ENCODE measurements around the gene PCDH9.

Gene PCDH9

DNA sequence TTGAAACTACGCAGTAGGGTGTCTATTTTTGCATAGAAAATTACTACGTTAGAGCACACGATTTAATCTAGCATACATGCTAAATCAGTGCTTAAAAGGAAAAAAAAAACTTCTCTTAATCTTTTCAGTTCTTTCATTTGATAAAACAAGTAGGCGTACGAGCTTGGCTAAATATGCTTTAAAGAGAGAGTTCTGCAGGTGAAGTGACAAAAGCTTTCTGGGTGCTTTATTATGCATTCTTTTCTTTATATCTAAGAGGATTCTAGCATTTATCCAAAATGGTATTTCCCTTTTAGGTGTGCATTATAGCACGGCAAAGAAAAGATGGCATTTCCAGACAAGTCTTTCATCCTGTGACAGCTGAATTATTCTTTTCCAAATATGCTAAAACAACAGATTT is 281.2 kb downstream of the PCDH9 start:
- no peak overlapping the region for H3K4me2 ChIP-seq (ENCODE audit: low read depth, low read length, poor library complexity, severe bottlenecking)
- TF ChIP-seq, protein P1, sequence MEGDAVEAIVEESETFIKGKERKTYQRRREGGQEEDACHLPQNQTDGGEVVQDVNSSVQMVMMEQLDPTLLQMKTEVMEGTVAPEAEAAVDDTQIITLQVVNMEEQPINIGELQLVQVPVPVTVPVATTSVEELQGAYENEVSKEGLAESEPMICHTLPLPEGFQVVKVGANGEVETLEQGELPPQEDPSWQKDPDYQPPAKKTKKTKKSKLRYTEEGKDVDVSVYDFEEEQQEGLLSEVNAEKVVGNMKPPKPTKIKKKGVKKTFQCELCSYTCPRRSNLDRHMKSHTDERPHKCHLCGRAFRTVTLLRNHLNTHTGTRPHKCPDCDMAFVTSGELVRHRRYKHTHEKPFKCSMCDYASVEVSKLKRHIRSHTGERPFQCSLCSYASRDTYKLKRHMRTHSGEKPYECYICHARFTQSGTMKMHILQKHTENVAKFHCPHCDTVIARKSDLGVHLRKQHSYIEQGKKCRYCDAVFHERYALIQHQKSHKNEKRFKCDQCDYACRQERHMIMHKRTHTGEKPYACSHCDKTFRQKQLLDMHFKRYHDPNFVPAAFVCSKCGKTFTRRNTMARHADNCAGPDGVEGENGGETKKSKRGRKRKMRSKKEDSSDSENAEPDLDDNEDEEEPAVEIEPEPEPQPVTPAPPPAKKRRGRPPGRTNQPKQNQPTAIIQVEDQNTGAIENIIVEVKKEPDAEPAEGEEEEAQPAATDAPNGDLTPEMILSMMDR (IDR thresholded peaks at IDR 0.05; ENCODE audit: insufficient read depth, low read length, poor library complexity, severe bottlenecking), result no peak
- no peak for TF ChIP-seq EZH2phosphoT487 (conservative IDR thresholded peaks at IDR 0.05; ENCODE audit: low read length)

DNA sequence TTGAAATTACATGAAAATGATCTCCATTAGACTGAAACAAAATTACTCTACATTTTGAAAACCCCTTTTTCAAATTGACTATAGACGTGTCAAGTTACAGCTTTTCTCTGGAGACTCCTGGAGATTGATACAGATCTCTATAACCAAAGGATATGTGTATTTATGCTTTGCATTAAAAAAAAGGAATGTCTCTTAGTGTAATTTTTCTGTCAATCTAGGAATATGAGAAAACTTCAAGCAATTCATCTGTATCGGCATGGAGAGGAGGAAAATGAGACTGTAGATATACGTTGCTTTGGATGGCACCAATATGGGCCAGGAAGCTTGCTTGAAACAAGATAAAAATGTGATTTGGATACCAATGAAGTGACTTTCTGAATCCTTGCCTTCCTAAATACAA is 286.6 kb downstream of the PCDH9 start:
- H3K9me2 ChIP-seq (replicated peaks; ENCODE audit: insufficient read depth, low read length), result no peaks in the 10 kb centered on the region
- H3K36me3 ChIP-seq (ENCODE audit: low read length), result no peaks in the 10 kb centered on the region
- H4K20me1 ChIP-seq (ENCODE audit: low read depth, low read length), result no peaks in the 10 kb centered on the region
- H3K4me2 ChIP-seq (ENCODE audit: low read depth, low read length, poor library complexity, severe bottlenecking), result no peak overlapping the region
- H3K9ac ChIP-seq (ENCODE audit: low read length), result no peak overlapping the region
- no peaks in the 10 kb centered on the region for H3K79me2 ChIP-seq (ENCODE audit: insufficient read depth, low read length)
- no peak overlapping the region for H3K27ac ChIP-seq (ENCODE audit: low read depth, low read length)
- no peak overlapping the region for H3K4me3 ChIP-seq (ENCODE audit: insufficient read depth, low read length, poor library complexity, severe bottlenecking)
- no peak overlapping the region for H2AFZ ChIP-seq (ENCODE audit: low read depth, low read length, severe bottlenecking)
- no peaks in the 10 kb centered on the region for H3K27me3 ChIP-seq (ENCODE audit: low read length)
- TF ChIP-seq, protein P1 (IDR thresholded peaks at IDR 0.05; ENCODE audit: insufficient read depth, low read length, poor library complexity, severe bottlenecking), result no peak
- no peak for TF ChIP-seq EZH2phosphoT487 (conservative IDR thresholded peaks at IDR 0.05; ENCODE audit: low read length)
- H3F3A ChIP-seq (ENCODE audit: insufficient read depth), result no peaks in the 10 kb centered on the region
- H3K9me3 ChIP-seq (ENCODE audit: insufficient read depth, low read length), result no peaks in the 10 kb centered on the region

More for the DNA sequence above, 281.2 kb downstream of the PCDH9 start:
- Histone ChIP-seq H3K9me2 (replicated peaks; ENCODE audit: insufficient read depth, low read length) (no peaks in the 10 kb centered on the region), H3K27me3 (ENCODE audit: low read length) (no peaks in the 10 kb centered on the region), H3F3A (ENCODE audit: insufficient read depth) (no peaks in the 10 kb centered on the region), H3K27ac (ENCODE audit: low read depth, low read length) (no peak overlapping the region), H3K79me2 (ENCODE audit: insufficient read depth, low read length) (no peaks in the 10 kb centered on the region), H3K36me3 (ENCODE audit: low read length) (no peaks in the 10 kb centered on the region), H3K4me3 (ENCODE audit: insufficient read depth, low read length, poor library complexity, severe bottlenecking) (no peak overlapping the region), H3K9me3 (ENCODE audit: insufficient read depth, low read length) (no peaks in the 10 kb centered on the region), H4K20me1 (ENCODE audit: low read depth, low read length) (no peaks in the 10 kb centered on the region), H2AFZ (ENCODE audit: low read depth, low read length, severe bottlenecking) (no peak overlapping the region), H3K9ac (ENCODE audit: low read length) (no peak overlapping the region)

DNA sequence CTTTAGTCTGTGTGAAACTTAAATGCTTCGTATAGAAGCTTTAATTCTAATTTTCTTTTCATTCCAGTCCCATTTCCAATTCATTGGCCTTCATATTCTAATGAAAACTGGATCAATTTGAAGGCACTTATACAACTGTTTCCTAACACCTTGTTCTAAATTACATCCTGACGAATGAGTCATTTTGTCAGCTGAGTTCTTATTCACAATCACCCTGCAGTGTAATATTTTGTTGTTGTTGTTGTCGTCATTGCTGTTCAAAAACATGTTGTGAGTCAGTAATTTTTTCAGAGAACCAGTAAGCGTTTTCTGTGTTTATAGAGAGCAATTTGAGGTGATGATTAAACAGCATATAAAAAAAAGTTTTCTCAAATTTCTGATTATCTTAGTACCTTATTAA is 290.0 kb downstream of the PCDH9 start:
- Histone ChIP-seq H2AFZ (ENCODE audit: low read depth, low read length, severe bottlenecking) (no peak overlapping the region), H3K9me3 (ENCODE audit: insufficient read depth, low read length) (no peaks in the 10 kb centered on the region), H3K9me2 (replicated peaks; ENCODE audit: insufficient read depth, low read length) (no peaks in the 10 kb centered on the region)

More for the DNA sequence above, 290.0 kb downstream of the PCDH9 start:
- no peaks in the 10 kb centered on the region for H3F3A ChIP-seq (ENCODE audit: insufficient read depth)
- no peak overlapping the region for H3K4me3 ChIP-seq (ENCODE audit: insufficient read depth, low read length, poor library complexity, severe bottlenecking)
- TF ChIP-seq, protein P1 (IDR thresholded peaks at IDR 0.05; ENCODE audit: insufficient read depth, low read length, poor library complexity, severe bottlenecking), result no peak
- TF ChIP-seq EZH2phosphoT487 (conservative IDR thresholded peaks at IDR 0.05; ENCODE audit: low read length), result no peak
- no peaks in the 10 kb centered on the region for H3K27me3 ChIP-seq (ENCODE audit: low read length)
- H3K36me3 ChIP-seq (ENCODE audit: low read length), result no peaks in the 10 kb centered on the region
- H3K27ac ChIP-seq (ENCODE audit: low read depth, low read length), result no peak overlapping the region
- H3K9ac ChIP-seq (ENCODE audit: low read length), result no peak overlapping the region
- no peaks in the 10 kb centered on the region for H4K20me1 ChIP-seq (ENCODE audit: low read depth, low read length)
- no peak overlapping the region for H3K4me2 ChIP-seq (ENCODE audit: low read depth, low read length, poor library complexity, severe bottlenecking)
- H3K79me2 ChIP-seq (ENCODE audit: insufficient read depth, low read length), result no peaks in the 10 kb centered on the region

Data from SU-DHL-6 (cell line).